ENCODE measurements around the gene CFAP107.

The CFAP107 gene

DNA sequence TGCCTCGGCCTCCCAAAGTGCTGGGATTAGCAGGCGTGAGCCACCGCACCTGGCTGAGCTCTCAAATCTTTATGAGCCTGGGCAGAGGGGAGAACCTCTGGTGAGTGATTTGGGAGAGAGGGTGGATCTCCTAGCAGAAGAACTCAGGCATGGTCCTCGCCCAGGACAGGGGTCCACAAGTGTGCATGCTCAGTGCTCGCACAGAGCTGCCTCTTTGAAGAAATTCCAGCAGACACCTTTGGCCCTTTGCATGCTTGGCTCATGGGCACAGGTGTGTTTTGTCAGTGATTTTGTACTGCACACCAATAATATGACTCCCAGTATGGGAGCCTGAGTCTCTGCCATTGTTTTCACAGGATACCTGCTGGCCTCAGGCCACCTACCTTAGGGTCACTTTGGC is 15.8 kb downstream of the CFAP107 start:
- H3K9me3 ChIP-seq (ENCODE audit: control insufficient read depth in 1 of 2, low read length in 2 of 2) = no peaks in the 10 kb centered on the region
- H3K27me3 ChIP-seq (ENCODE audit: control insufficient read depth in 1 of 2, insufficient read depth in 2 of 2, low read length in 2 of 2) = peaks cover 0 to 3% of the 10 kb centered on the region in 2 donors
- no peaks in the 10 kb centered on the region for H3K4me1 ChIP-seq (ENCODE audit: control insufficient read depth in 1 of 2, insufficient read depth in 2 of 2, low read length in 2 of 2)
- no peak overlapping the region for H3K27ac ChIP-seq (ENCODE audit: low read depth, low read length)
- no peaks in the 10 kb centered on the region for H3K36me3 ChIP-seq (ENCODE audit: control insufficient read depth in 1 of 2, insufficient read depth in 2 of 2, low read length in 2 of 2)
- H3K9ac ChIP-seq (ENCODE audit: low read depth in 1 of 2, low read length in 2 of 2) = no peak overlapping the region
- H3K4me3 ChIP-seq (ENCODE audit: low read depth in 1 of 2, low read length in 2 of 2) = no peak overlapping the region

DNA sequence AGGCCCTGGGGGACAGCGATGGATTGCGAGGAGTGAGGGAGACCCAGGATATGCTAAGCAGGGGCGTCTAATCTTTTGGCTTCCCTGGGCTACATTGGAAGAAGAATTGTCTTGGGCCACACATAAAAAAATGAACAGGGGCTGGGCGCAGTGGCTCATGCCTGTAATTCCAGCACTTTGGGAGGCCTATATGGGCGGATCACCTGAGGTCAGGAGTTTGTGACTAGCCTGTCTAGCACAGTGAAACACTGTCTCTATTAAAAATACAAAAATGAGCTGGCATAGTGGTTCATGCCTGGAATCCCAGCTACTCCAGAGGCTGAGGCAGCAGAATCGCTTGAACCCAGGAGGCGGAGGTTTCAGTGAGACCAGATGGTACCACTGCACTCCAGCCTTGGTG is 16.8 kb downstream of the CFAP107 start:
- Histone ChIP-seq H3K27me3 (ENCODE audit: control insufficient read depth in 1 of 2, insufficient read depth in 2 of 2, low read length in 2 of 2) (peaks cover 0 to 3% of the 10 kb centered on the region in 2 donors), H3K4me3 (ENCODE audit: low read depth in 1 of 2, low read length in 2 of 2) (no peak overlapping the region), H3K27ac (ENCODE audit: low read depth, low read length) (no peak overlapping the region), H3K9ac (ENCODE audit: low read depth in 1 of 2, low read length in 2 of 2) (no peak overlapping the region), H3K4me1 (ENCODE audit: control insufficient read depth in 1 of 2, insufficient read depth in 2 of 2, low read length in 2 of 2) (no peaks in the 10 kb centered on the region), H3K36me3 (ENCODE audit: control insufficient read depth in 1 of 2, insufficient read depth in 2 of 2, low read length in 2 of 2) (no peaks in the 10 kb centered on the region), H3K9me3 (ENCODE audit: control insufficient read depth in 1 of 2, low read length in 2 of 2) (no peaks in the 10 kb centered on the region)

GRCh38 chr1:12763479-12763878 is 17.5 kb downstream of the CFAP107 start:
- Histone ChIP-seq H3K9ac (ENCODE audit: low read depth in 1 of 2, low read length in 2 of 2) (no peak overlapping the region), H3K4me1 (ENCODE audit: control insufficient read depth in 1 of 2, insufficient read depth in 2 of 2, low read length in 2 of 2) (no peaks in the 10 kb centered on the region)

DNA sequence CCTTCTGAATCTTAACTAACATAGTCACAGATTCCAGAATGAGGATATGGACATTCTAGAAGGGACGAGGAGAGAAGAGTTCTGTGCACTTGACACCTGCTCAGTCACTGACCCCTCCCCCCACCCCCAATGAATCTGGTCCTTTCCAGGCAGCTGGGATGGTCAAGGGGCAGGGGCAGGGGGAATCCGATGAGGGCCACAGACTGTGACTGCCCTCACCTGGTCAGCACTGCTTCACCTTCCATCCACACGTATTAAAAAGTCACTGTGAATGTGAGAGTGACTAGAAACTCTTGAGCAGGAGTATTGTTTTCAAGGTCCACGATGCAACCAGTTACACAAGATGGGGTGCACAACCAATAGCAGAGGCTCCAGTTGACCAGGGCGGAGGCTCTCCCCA is 18.0 kb downstream of the CFAP107 start:
- Histone ChIP-seq H3K27me3 (ENCODE audit: control insufficient read depth in 1 of 2, insufficient read depth in 2 of 2, low read length in 2 of 2) (peaks cover 0 to 3% of the 10 kb centered on the region in 2 donors), H3K4me3 (ENCODE audit: low read depth in 1 of 2, low read length in 2 of 2) (no peak overlapping the region), H3K36me3 (ENCODE audit: control insufficient read depth in 1 of 2, insufficient read depth in 2 of 2, low read length in 2 of 2) (no peaks in the 10 kb centered on the region), H3K9ac (ENCODE audit: low read depth in 1 of 2, low read length in 2 of 2) (no peak overlapping the region), H3K4me1 (ENCODE audit: control insufficient read depth in 1 of 2, insufficient read depth in 2 of 2, low read length in 2 of 2) (no peaks in the 10 kb centered on the region), H3K9me3 (ENCODE audit: control insufficient read depth in 1 of 2, low read length in 2 of 2) (no peaks in the 10 kb centered on the region), H3K27ac (ENCODE audit: low read depth, low read length) (no peak overlapping the region)

More at GRCh38 chr1:12763479-12763878, 17.5 kb downstream of the CFAP107 start:
- peaks cover 0 to 3% of the 10 kb centered on the region in 2 donors for H3K27me3 ChIP-seq (ENCODE audit: control insufficient read depth in 1 of 2, insufficient read depth in 2 of 2, low read length in 2 of 2)
- no peaks in the 10 kb centered on the region for H3K9me3 ChIP-seq (ENCODE audit: control insufficient read depth in 1 of 2, low read length in 2 of 2)
- no peak overlapping the region for H3K4me3 ChIP-seq (ENCODE audit: low read depth in 1 of 2, low read length in 2 of 2)
- H3K36me3 ChIP-seq (ENCODE audit: control insufficient read depth in 1 of 2, insufficient read depth in 2 of 2, low read length in 2 of 2) = no peaks in the 10 kb centered on the region
- no peak overlapping the region for H3K27ac ChIP-seq (ENCODE audit: low read depth, low read length)

DNA sequence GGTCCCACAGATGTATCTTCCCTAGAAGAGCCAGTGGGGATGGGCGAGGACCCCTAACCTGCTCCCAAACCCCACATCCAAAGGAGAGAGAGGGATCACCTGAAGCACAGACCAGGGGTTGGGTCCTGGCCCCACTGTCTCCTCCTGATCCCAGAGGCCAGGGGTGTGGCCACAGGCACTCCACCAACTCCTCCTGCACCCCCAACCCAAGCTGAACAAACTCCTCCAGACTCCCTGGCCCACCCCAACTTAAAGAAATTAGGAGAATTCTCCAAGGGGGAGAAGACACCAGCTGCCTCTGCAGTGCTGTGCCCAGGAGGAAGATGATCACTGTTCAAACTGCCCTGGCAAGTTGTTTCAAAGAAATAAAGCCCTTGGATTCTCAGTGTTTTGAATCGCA is 23.0 kb downstream of the CFAP107 start:
- no peaks in the 10 kb centered on the region for H3K36me3 ChIP-seq (ENCODE audit: control insufficient read depth in 1 of 2, insufficient read depth in 2 of 2, low read length in 2 of 2)
- peaks cover 0 to 3% of the 10 kb centered on the region in 2 donors for H3K27me3 ChIP-seq (ENCODE audit: control insufficient read depth in 1 of 2, insufficient read depth in 2 of 2, low read length in 2 of 2)
- no peak overlapping the region for H3K4me3 ChIP-seq (ENCODE audit: low read depth in 1 of 2, low read length in 2 of 2)
- H3K9ac ChIP-seq (ENCODE audit: low read depth in 1 of 2, low read length in 2 of 2) = no peak overlapping the region
- no peaks in the 10 kb centered on the region for H3K9me3 ChIP-seq (ENCODE audit: control insufficient read depth in 1 of 2, low read length in 2 of 2)
- H3K4me1 ChIP-seq (ENCODE audit: control insufficient read depth in 1 of 2, insufficient read depth in 2 of 2, low read length in 2 of 2) = no peaks in the 10 kb centered on the region
- H3K27ac ChIP-seq (ENCODE audit: low read depth, low read length) = no peak overlapping the region

DNA sequence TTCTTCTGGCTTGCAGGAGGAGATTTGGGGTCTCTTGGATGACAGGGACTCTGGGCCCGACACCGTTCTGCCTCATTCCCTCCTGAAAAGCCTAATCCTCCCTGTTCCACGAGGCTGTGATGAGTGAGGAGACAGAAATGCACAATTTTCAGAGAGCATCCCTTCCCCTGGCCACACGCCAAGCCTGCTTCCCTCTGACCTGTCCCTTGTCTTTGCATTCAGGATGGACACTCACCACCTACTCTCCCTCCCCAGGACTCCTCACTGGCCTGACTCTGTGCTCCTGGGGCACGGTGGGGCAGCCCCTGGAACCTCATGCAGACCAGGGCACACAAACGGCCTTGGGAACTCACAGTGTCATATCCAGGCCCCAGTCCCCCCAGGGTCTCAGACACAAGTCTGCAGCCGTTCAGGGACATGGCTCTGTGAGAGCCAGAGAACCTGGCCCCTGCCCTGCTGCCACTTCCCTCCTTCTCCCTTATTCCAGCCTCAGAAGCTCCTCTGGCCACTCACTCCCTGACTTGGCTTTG is 24.0 kb downstream of the CFAP107 start:
- Histone ChIP-seq H3K27ac (ENCODE audit: low read depth, low read length) (no peak overlapping the region), H3K36me3 (ENCODE audit: control insufficient read depth in 1 of 2, insufficient read depth in 2 of 2, low read length in 2 of 2) (no peaks in the 10 kb centered on the region)

GRCh38 chr1:12770620-12771019 is 24.6 kb downstream of the CFAP107 start:
- Histone ChIP-seq H3K9ac (ENCODE audit: low read depth in 1 of 2, low read length in 2 of 2) (no peak overlapping the region), H3K9me3 (ENCODE audit: control insufficient read depth in 1 of 2, low read length in 2 of 2) (no peaks in the 10 kb centered on the region), H3K27me3 (ENCODE audit: control insufficient read depth in 1 of 2, insufficient read depth in 2 of 2, low read length in 2 of 2) (peaks cover 0 to 3% of the 10 kb centered on the region in 2 donors), H3K4me1 (ENCODE audit: control insufficient read depth in 1 of 2, insufficient read depth in 2 of 2, low read length in 2 of 2) (no peaks in the 10 kb centered on the region), H3K4me3 (ENCODE audit: low read depth in 1 of 2, low read length in 2 of 2) (no peak overlapping the region), H3K36me3 (ENCODE audit: control insufficient read depth in 1 of 2, insufficient read depth in 2 of 2, low read length in 2 of 2) (no peaks in the 10 kb centered on the region), H3K27ac (ENCODE audit: low read depth, low read length) (no peak overlapping the region)

More for the DNA sequence above, 24.0 kb downstream of the CFAP107 start:
- H3K9me3 ChIP-seq (ENCODE audit: control insufficient read depth in 1 of 2, low read length in 2 of 2) = no peaks in the 10 kb centered on the region
- H3K27me3 ChIP-seq (ENCODE audit: control insufficient read depth in 1 of 2, insufficient read depth in 2 of 2, low read length in 2 of 2) = peaks cover 0 to 3% of the 10 kb centered on the region in 2 donors
- no peak overlapping the region for H3K9ac ChIP-seq (ENCODE audit: low read depth in 1 of 2, low read length in 2 of 2)
- no peak overlapping the region for H3K4me3 ChIP-seq (ENCODE audit: low read depth in 1 of 2, low read length in 2 of 2)
- no peaks in the 10 kb centered on the region for H3K4me1 ChIP-seq (ENCODE audit: control insufficient read depth in 1 of 2, insufficient read depth in 2 of 2, low read length in 2 of 2)

GRCh38 chr1:12771186-12771585 is 25.2 kb downstream of the CFAP107 start:
- Histone ChIP-seq H3K4me1 (ENCODE audit: control insufficient read depth in 1 of 2, insufficient read depth in 2 of 2, low read length in 2 of 2) (no peaks in the 10 kb centered on the region), H3K4me3 (ENCODE audit: low read depth in 1 of 2, low read length in 2 of 2) (no peak overlapping the region), H3K9me3 (ENCODE audit: control insufficient read depth in 1 of 2, low read length in 2 of 2) (no peaks in the 10 kb centered on the region), H3K36me3 (ENCODE audit: control insufficient read depth in 1 of 2, insufficient read depth in 2 of 2, low read length in 2 of 2) (no peaks in the 10 kb centered on the region), H3K9ac (ENCODE audit: low read depth in 1 of 2, low read length in 2 of 2) (no peak overlapping the region), H3K27ac (ENCODE audit: low read depth, low read length) (no peak overlapping the region), H3K27me3 (ENCODE audit: control insufficient read depth in 1 of 2, insufficient read depth in 2 of 2, low read length in 2 of 2) (peaks cover 0 to 3% of the 10 kb centered on the region in 2 donors)

DNA sequence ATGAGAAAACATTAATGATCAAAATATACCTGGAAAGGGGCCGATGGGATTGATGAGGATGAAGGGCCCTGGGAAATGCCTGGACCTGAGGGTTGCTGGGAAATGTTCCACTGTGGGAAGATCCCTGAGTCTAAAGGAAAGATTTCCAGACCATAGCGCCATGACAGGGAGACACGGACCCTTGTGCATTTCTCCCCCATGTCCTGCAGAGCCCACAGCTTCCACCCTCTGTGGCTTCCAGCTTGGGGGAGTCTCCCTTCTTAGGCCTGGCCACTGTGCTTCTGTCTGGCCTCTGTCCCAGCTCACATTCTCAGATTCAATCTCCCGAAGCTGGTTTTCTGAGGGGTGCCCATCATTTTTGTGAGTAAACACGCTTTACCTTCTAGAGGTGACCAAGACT is 26.5 kb downstream of the CFAP107 start:
- H3K4me3 ChIP-seq (ENCODE audit: low read depth in 1 of 2, low read length in 2 of 2) = no peak overlapping the region
- H3K9me3 ChIP-seq (ENCODE audit: control insufficient read depth in 1 of 2, low read length in 2 of 2) = no peaks in the 10 kb centered on the region
- H3K36me3 ChIP-seq (ENCODE audit: control insufficient read depth in 1 of 2, insufficient read depth in 2 of 2, low read length in 2 of 2) = no peaks in the 10 kb centered on the region
- no peaks in the 10 kb centered on the region for H3K4me1 ChIP-seq (ENCODE audit: control insufficient read depth in 1 of 2, insufficient read depth in 2 of 2, low read length in 2 of 2)
- peaks cover 0 to 3% of the 10 kb centered on the region in 2 donors for H3K27me3 ChIP-seq (ENCODE audit: control insufficient read depth in 1 of 2, insufficient read depth in 2 of 2, low read length in 2 of 2)
- no peak overlapping the region for H3K27ac ChIP-seq (ENCODE audit: low read depth, low read length)
- H3K9ac ChIP-seq (ENCODE audit: low read depth in 1 of 2, low read length in 2 of 2) = no peak overlapping the region

GRCh38 chr1:12773438-12773837 is 27.4 kb downstream of the CFAP107 start, which contains the start of gene PRAMEF12:
TSS of gene PRAMEF12 (plus strand) at chr1:12773738. CDS start at chr1:12774868, 1,130 bp downstream.
- Histone ChIP-seq H3K4me1 (ENCODE audit: control insufficient read depth in 1 of 2, insufficient read depth in 2 of 2, low read length in 2 of 2) (no peaks in the 10 kb centered on the region), H3K27me3 (ENCODE audit: control insufficient read depth in 1 of 2, insufficient read depth in 2 of 2, low read length in 2 of 2) (peaks cover 0 to 3% of the 10 kb centered on the region in 2 donors), H3K27ac (ENCODE audit: low read depth, low read length) (no peak within 1 kb of the TSS), H3K9ac (ENCODE audit: low read depth in 1 of 2, low read length in 2 of 2) (no peak within 1 kb of the TSS), H3K4me3 (ENCODE audit: low read depth in 1 of 2, low read length in 2 of 2) (no peak within 1 kb of the TSS), H3K9me3 (ENCODE audit: control insufficient read depth in 1 of 2, low read length in 2 of 2) (no peaks in the 10 kb centered on the region), H3K36me3 (ENCODE audit: control insufficient read depth in 1 of 2, insufficient read depth in 2 of 2, low read length in 2 of 2) (no peaks in the 10 kb centered on the region)

All from duodenal mucosa (tissue), 2 donors.